GM04503 (cell line): Measurements from ENCODE around the gene RAC2.

Source experiments
- DNase-seq: peaks from one replicate; pipeline ENCODE4 v3.0.0-alpha.2; 2012; ENCODE audit warnings: low read depth

RAC2 gene

DNA sequence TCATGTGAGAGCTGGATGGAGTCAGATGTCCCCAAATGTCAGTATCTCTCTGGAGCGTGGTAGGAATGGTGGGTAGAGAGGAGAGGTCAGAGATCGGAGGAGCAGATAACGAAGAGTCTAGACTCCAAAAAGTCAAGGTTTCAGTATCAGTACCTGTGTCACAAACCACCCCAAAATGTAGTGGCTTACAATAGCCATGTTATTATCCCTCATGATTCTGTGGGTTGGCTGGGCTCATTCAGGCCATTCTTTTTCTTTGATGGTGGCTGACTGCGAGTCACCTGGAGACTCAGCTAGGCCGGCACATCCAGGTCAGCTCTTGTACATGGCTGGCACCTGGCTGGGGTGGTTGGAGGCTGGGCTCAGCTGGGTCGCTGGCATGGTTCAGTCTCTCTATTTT, 24.5 kb downstream of the RAC2 start:
- no peak for DNase-seq

DNA sequence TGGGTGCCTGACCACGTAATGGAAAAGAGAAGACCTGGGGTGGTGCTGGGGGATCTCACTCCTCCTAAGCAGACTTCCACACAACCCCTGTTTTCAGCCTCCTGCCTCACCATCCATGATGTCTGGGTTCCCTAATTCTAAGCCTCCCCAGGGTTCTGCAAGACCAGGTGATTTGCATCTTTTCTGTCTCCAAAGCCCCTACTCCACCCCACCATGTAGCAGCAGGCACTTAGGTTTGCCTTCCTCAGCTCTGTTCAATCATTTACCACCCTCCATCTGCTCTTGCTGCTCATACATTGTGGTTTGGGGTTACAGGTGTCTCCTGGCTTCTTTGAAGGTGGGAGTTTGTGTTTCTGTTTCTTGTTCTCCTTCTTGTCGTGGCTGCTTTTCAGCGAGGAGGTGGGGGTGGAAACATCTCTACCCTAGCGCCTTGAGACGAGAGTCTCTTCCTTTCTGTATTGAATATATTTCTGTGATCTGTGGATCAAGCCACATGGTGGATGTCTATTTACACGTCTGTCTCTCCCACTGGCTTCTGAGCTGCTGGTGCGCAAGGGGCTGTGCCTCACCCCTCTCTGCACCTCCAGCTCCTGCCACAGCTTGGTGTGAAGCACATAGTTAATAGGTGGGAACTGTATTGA, 25.2 kb downstream of the RAC2 start:
- no peak for DNase-seq

DNA sequence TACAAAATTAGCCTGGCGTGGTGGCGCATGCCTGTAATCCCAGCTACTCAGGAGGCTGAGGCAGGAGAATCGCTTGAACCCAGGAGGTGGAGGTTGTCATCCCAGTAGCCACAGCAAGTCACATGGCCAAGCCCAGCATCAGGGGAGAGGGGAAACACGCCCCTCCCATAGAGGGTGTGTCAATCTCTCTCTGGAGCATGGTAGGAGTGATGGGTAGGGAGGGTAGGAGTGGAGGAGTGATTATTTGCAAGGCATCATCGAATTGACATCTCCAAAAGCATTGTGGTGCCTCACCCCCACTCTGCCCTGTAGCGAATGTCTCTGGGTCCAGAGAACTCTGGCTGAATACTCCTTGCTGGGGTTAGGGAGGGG, 25.7 kb downstream of the RAC2 start:
- DNase-seq = no peak

DNA sequence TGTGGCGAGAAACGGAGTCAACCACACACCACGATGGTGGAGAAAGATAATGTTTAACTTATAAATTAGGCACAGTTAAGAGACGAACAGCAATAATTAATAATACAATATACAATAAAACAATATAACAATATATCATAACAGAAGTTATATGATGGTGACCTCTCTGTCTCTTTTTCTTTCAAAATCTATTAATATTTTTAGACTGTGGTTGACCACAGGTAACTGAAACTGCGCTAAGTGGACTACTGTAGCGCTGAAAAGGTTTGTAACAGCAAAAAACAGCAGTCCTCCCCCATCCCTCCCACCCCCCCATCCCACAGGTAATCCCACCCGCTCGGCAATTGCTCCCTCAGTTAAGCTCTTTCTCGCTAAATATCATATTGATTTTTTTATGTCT, 28.2 kb downstream of the RAC2 start:
- DNase-seq = no peak

DNA sequence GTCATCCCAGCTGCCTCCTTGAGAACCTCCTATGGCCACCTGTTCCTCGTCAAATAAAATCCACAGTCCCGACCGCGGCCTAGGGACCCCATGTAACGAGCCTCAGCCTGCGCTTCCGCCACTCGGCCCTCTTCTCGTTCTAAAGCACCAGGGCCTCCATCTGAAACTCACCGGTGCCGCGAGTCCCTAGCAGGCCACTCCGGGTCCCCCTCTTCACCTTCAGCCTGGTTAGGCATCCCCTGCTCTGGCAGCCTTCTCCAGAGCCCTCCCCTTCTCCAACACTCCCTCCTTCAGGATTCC, 29.4 kb downstream of the RAC2 start:
- no peak for DNase-seq

DNA sequence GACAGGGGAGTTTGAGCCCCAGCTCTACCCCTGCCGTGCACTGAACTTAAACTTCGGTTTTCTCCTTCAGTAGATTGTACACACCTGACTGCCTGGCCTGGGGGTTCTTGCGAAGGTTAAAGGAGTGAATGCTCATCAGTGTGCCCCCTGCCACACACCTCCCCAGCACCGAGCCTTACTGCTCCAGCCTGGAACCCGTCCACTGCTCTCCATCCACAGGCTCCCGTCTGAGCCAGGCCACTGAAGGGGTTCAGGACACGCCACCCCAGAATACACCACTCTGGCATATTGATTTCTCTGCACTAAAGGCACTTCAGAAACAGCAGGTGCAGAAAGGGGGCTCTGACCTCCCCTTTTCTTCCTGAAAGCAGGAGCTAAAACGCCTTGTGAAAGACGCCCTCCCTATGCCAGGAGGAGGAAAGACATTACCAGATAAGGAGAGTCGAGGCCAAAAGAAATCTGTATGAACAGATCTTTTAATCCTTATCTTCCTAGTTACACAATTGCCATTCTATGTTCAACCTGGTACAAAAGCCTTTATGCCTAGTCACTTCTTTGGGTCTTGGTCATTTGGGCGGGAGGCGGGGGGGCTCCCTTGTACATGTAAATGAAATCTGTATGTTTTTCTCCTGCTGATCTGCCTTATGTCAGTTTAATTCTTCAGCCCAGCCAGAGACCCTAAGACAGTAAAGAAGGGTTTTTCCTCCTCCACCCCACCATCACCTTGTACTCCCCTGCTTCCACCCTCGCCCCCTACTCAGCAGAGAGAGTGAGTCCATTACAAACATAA, 29.9 kb downstream of the RAC2 start:
- DNase-seq = no peak

DNA sequence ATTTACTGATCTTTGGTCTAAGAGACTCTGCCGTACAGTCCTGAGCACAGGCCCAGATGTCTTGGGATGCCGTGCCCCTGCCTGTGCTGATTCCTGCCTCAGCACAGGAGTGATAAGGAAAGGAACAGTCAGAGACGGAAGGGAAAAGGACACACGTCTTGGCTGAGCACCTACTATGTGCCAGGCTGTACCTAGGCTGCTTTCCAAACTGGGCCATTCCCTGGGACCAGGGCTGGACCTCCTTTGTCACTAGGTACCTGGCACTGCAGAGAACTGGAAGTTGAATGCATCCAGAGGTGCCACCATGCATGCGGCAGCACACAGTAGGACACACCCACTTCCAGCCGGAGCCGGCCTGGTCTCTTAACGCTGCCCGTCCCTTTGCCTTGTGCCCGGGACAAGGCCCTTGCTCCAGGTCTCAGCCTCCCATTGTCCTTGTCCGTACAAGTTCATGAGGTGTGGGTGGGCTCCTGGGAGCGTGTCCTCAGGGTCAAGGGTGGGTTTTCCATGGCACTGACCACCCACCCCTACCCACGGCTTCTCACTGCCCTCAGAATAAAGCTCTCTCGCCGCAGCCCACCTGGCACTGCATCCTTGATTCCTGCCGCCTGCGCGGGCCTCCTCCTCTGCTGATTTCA, 30.7 kb downstream of the RAC2 start:
- no peak for DNase-seq

DNA sequence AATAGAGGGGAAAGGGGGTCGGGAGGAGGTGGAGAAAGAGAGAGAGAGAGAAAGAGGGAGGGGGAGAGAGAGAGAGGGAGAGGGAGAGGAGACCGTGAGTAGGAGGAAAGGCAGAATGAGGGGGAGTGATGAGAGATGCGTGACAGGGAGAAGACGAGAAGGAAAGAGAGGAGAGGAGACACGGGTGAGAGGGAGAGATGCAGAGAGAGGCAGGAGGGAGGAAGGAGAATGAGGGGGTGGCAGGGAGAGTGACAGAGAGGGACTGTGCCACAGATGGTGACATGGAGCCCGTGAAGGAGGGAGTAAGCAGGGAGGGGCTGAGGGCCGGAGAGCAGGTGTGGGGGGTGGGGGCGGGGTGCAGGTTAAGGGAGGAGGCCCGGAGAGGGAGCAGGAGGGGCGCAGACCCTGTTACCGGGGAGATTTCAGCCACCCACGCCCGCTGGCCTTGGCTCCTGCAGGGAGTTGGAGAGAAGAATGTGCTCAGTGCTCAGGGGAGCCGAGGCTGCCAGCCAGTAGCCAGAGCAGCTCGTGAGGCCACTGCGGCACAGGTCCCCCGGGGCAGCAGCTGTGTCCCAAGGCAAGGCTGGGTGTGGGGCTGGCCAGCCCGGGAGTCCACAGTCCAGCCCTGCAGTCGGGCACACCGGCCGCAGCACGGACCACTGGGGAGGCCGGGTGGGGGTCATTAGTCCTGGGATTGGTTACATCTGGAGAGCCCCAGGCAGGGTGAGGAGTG, 31.7 kb downstream of the RAC2 start, which contains the start of gene SSTR3:
SSTR3 (minus strand) TSS at position 304 of the 733 bp plus-strand sequence. CDS start 4,674 bp downstream, outside the sequence.
- no peak for DNase-seq

DNA sequence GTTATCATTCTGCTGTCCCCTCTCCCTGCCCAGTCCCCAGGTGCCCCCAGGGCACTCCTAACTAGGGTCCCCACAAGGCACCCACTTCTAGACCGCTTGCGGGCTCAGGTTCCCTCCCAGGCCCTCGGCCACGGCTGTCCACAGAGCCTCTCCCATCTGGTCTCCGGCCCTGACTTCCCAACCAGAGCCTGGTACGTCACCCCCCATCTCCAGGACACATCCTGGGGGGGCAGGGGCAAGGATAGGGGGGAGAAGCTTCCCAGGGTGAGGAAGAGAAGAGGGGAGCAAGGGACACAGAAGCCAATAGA, 32.2 kb downstream of the RAC2 start:
- no peak for DNase-seq

DNA sequence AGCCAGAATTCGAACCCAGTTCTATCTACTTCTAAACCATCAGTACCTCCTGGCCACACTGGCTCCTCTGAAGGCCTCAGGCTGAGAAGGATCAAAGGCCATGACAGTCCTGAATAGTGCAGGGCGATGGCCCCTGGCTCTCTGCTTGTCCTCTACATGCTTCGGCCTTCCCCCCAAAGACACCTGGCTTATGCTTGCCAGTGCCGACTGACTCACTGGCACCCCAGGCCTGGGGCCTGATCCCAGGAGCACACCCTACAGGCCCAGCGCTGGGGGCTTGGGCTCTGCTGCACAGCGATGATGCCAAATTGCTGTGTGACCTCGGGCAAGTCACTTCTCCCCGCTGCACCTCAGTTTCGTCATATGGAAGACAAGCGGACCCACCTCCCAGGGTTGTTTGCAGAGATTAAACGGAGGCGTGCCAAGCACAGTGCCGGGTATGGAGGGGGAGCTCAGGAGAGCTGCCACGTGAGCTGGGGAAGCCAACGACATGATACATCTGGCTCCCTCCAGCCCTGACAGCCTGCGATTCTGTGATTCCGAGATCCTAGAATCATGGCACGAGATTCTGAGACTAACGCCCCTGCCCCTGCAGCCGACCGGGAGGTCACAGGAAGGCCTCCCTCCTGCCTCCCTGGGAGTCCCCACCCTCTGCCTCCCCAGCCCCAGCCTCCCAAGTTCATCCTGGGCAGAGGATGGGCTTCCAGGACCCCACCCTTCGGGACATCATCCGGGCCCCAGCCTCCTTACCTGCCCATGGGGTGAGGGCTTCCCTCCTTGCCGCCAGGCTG, 32.8 kb downstream of the RAC2 start:
- no peak for DNase-seq

DNA sequence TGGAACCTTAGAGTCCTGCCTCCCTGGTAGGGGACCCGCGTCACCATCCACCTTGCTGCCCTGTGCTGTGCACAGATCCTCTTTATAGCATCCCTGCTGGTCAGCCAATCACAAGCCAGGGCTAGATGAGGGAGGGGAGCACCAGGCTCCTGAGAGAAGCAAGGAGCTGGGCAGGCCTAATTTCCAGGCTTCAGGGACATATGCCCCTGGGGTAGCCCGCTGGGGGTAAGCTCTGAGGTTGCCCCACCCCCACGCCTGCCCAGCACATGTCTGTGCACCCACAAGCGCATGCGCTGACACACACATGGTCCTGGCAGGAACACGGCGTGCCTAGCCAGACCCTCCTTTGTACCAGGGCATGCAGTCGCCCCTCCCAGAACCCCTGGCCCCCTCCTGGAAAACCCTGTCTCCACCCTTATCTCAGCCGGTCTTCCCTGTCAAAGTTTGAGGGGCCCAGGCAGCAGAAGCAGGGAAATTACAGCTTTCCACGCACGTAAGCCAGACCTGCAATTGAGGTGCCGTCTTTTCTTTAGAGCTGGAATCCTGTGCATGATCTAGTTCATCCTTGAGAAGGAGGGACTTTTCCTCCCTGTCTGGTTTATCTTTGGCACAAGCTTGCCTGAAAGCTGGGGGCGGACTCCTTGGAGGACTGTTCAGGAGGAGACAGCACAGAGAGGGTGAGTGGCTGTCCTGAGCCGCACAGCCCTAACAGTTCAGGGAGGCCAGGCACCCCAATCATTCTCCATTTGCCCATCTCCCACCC, 33.8 kb downstream of the RAC2 start:
- no peak for DNase-seq

DNA sequence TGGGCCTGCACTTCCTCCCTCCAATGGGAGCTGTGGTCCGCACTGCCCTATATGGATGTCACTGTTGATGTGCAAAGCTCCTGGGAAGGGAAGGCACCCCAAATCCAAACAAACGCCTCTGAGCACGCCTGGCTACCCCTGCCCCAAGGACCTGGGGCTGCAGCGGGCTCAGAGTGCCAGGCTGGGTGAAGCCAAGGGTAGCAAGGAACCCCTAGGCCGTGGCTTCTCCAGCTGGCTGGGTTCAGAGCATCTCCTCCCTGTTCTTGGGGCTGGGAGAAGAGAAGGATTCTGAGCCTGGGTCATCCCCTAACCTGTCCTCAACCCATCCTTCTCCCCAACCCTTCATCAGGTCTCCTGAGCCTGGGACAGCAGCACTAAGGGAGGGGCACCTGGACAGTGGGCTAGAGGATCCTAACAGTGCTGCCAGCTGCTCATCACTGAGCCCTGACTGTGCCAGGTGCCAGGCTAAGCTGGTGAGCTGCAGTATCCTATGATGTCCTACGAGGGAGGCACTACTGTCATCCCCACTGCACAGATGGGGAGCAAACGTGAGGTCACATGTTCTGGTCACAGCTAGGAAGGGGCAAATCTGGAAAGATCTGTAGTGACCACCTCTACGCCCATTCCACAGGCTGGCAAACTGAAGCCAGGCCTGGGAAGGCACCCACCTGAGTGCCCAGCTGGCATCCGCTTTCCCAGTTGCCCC, 34.8 kb downstream of the RAC2 start:
- DNase-seq = no peak

DNA sequence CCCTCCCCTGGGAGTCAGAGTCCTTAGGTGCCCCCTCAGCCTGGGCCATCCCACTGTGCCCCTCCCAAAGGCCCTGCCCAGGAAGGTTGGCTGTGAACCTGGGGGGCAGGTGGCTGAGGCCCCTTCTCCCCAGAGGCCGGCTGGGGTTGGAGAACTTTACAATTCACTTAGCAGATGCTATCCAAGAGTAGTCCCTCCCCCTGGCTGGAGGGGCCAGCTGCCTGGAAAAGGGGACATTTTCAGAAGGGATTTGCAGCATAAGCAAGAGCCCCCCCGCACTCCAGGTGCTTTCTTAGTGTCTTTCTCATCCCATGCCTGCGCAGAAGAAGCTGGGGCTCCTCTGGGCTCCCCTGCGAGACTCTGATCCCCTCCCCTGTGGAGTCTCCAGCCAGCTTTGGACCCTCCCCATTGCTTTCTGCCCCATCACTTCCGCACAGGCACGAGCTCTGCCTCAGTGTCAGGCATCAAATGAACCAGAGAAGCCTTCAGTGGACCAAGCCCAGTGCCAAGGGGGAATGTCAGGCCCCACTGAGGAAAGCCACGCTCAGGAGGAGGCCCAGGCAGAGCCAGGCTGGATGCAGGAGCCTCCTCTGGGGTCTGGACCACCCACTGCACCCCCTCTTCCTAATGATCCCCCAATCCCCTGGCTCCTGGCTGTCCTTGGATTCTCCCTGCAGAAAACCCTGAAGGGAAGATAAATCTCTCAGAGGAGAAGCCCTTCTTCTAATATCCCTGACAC, 35.5 kb downstream of the RAC2 start:
- no peak for DNase-seq

DNA sequence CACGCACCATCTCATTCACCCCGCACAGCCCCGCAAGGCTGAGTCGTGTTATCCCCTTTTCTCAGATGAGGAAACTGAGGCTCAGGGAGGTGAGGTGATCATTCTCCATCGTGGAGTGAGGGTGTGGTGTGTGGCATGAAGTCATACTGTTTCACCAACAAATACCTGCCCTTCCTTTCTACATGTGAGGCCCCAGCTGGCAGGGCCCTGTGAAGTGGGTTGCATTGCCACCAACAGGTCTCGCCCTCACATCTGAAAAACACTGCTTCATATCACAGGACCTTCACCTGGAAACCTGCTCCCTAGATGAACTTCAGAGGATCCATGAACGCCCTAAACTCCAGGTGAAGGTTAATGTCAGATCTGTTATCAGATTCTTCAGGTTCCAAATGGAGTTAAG, 36.1 kb downstream of the RAC2 start:
- DNase-seq = no peak

DNA sequence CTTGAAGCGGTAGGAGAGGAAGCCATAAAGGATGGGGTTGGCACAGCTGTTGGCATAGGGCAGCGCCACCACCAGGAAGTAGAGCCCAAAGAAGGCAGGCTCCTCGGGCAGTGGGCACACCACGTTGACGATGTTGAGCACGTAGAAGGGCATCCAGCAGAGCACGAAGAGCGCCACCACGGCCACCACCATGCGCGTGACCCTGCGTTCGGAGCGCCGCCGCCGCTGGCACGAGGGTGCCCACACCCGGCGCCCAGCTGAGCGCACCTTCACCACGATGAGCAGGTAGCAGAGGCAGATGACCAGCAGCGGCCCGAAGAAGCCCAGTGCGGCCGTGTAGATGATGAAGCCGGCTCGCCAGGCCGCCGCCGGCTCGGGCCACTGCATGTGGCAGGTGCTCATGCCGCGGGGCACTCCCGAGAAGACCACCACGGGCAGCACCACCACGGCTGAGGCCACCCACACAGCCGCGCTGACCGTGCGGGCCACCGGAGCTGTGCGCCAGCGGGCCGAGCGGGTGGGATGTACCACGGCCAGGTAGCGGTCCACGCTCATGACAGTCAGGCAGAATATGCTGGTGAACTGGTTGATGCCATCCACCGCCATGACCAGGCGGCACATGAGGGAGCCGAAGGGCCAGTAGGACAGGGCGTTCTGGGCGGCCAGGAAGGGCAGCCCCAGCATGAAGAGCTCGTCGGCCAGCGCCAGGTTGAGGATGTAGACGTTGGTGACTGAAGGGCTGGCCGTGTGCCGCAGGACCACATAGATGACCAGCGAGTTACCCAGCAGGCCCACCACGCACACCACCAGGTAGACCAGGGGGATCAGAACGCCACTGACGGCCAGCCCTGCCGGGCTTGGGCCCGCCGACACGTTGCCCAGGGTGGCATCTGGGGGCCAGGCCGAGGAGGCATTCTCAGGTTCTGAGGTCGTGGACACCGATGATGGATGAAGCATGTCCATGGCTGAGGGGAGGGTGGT, 36.9 kb downstream of the RAC2 start:
- DNase-seq = no peak

DNA sequence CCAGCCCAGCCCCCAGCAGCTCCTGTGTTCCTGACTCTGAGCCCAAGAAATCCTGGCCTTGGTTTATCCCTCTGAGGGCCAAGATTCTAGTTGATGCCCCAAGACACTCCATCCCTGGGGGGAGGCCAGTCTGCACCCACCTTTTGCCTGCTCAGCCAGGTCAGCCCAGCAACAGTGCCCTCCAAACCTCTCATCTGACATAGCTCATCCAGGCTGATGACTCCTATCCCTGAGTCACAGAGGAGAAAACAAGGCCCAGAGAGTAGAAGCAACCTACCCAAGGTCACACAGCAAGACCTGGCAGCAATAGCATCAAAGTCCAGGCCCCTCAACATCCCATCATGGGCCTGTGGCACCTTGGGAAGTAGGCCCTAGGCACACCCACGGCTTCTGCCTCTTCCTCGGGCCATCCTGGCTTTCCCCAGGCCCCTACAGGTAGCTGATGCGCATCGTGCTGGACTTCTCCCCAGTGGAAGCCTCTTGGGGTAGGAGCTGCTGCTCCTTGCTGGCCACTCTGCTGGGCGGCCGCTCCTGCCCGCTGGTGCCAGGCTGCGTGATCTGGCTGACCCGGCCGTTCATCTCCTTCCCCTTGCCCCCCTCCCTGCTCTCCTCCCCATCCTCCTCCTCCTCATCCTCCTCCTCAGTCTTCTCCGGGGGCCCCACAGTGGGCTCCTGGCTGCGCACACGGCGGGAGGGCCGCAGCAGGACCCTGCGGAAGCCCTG, 37.8 kb downstream of the RAC2 start:
- DNase-seq = no peak

DNA sequence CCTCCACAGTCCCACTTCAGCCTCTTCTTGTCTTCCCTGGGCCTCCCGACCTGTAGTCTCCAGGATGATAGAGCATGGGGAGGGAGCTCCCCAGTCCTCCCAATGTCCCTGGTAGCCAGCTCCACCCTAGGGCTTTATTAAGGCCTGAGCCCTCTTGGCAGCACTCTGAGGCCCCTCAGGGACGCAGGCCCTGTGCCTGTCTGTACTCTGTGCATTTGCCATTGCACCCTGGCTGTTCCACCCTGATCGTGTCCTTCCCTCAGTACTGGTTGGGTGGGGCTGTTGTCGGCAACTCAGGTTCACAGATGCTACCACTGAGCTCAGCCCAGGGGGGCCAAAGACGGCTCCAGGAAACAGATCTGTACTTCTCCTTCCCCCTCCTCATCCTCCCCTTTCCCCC, 39.0 kb downstream of the RAC2 start:
- no peak for DNase-seq

DNA sequence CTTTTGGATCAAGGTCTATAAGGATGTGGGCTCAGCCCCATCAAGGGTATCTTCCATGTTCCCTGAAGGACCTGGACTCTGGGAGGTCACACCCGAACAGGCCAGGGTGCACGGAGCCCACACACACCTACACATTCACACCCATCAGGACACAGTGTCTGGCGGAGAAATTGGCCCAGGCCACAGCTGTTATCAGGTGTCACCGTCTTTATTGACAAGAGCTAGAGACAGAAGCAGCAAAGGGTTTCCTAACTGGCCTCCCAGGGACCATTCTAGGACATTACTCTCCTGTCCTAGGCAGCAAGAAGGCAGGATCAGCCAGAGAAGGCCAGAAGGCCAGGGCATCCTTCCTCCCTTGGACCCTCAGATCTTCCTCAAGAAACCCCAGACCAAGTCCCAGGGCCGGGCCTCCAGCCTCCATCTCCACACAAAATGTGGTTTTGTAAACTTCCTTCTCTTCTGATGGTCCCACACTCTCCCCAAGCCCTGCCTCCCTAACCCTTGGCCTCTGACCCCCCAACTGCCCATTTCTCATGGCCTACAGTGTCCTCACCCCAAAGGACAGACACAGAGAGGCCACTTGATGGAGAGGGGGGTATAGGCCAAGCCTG, 39.9 kb downstream of the RAC2 start:
- DNase-seq = no peak
